Stimulated activated CD4-positive, alpha-beta T cell treated with anti-CD3 and anti-CD28 coated beads, Interleukin-2, amount 100 ng/mL, for 48 hours (primary cell): ENCODE measurements around the gene HEXIM2.
A peak's percentile ranks its signal among the peaks of the same experiment; 100 is the strongest.
"Not testable (repeated sequence)": the region's sequence is repeated elsewhere in the genome, so short reads cannot be mapped to it uniquely, and the experiment has no call there.

Experiments used
- DNase-seq, 2 donors: peaks; one replicate each; pipeline ENCODE4 v3.0.0-alpha.2; 2020

Gene HEXIM2

DNA sequence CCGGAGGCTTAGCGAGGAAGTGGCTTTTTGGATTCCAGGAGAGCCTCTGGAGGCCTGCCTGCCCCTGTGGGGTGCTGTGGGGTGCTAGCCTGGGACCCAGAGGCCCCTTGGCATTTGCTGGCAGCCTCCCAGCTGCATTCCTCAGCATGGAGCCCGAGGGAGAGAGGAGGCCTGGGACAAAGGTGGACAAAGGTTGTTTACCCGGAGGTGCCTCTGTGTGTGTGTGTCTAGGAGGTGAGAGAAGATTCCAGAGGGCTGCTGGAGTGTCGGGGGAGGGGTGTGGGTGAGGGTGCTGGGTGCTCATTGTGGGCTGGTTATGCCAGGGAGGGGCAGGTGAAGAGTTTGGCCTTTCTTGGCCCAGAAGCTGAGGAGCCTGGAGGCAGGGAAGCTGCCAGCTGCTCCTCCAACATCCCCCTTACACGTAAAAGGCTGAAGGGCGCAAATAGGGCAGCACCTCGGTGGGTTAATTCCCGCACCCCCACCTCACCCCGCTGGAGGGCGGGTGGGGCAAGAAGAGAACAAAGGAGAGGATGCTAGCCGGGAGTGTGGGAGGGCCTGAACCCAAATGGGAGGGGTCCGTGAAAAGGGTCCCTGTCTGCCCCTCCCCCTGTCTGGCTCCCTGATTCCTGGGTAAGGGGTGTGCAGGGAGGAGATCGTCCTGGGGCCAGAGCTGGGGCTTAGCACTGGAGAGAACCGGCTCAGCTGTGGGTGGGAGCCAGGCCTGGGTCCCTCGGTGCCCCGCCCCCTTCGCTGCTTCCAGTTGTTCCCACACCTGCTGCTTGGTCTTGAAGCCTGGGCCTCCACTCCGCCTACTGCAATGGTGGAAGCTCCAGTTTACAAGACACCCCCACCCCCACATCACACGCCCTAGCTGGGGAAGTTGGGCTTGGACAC, 9.9 kb downstream of the HEXIM2 start:
- DNase-seq = no peak

GRCh38 chr17:45172232-45172540, 10.5 kb downstream of the HEXIM2 start:
- no peak for DNase-seq

GRCh38 chr17:45172541-45173286, 11.0 kb downstream of the HEXIM2 start:
- peak; percentile 28 to 41 for DNase-seq

GRCh38 chr17:45175759-45176115, 14.1 kb downstream of the HEXIM2 start:
- DNase-seq = no peak

GRCh38 chr17:45177563-45177962, 15.9 kb downstream of the HEXIM2 start:
- DNase-seq = no peak

GRCh38 chr17:45184144-45184543, 22.5 kb downstream of the HEXIM2 start:
- no peak for DNase-seq

DNA sequence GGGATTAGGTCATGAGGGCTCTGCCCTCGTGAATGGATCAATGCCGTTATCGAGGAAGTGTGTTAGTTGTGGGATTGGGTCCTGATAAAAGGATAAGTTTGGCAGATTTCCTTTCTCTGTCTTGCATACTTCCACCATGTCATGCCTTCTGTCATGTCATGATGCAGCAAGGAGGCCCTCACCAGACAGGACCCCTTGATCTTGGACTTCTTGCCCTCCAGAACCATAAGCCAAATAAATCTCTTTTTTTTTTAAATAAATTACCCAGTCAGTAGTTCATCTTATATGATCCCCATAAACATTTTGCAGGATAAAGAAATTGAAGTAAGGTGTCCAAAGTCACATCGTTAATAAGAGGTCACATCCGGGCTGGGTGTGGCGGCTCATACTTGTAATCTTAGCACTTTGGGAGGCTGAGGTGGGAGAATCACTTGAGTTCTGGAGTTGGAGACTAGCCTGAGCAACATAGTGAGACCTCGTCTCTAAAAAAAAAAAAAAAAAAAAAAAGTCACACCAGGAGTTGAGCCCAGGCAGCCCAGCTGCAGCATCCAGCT, 25.2 kb downstream of the HEXIM2 start:
- DNase-seq = no peak

GRCh38 chr17:45189009-45189408, 27.3 kb downstream of the HEXIM2 start:
- DNase-seq = no peak

DNA sequence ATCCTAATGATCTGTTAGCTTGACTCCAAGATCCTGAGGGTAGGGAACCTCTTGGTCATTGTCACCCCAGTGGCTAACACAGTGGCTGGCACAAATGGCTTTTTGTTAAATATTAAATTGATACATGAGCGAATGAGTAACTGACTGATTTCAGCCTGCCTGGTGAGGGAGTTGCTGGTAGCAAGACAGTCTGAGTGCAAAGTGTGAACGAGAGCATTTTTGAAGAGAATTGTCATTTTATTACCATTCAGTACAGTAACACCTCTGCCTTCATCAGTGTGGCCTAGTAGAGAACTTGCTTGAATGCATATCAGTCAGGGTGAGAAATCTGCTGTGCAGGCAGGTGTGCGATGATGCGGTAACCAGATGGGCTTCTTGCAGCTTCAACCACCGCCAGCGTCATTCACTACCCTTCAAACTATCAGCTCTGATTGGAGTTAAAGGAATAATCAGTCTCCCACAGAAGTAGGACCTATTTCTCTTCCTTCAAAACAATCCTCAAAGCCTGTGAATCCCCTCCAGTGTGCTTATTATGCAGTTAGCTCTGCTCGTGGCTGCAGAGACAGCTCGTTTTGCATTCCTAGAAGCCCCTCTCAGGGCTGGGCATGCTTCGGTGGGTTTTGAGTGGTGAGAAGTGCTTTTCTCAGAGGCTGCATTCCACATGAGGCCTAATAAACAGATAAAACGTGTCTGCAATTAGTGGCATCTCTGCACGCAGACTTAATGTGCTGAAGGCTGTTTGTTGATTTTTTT, 29.0 kb downstream of the HEXIM2 start:
- no peak for DNase-seq

DNA sequence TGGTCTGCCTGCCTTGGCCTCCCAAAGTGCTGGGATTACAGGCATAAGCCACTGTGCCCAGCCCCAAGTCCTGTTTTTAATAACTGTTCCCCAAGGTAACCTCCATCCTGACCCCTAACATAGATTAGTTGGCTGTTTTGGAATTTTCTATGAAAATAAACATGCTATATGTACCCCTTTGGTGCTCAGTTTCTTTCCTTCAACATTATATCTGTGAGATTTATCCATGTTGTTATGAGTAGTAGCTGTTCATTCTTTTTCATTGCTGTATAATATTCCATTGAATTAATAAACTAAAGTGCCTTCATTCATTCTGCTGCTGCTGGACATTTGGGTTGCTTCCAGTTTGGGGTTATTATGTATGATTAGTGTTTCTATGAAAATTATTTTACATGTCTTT, 33.7 kb downstream of the HEXIM2 start:
- DNase-seq = no peak

GRCh38 chr17:45197108-45197507, 35.4 kb downstream of the HEXIM2 start:
- no peak for DNase-seq

DNA sequence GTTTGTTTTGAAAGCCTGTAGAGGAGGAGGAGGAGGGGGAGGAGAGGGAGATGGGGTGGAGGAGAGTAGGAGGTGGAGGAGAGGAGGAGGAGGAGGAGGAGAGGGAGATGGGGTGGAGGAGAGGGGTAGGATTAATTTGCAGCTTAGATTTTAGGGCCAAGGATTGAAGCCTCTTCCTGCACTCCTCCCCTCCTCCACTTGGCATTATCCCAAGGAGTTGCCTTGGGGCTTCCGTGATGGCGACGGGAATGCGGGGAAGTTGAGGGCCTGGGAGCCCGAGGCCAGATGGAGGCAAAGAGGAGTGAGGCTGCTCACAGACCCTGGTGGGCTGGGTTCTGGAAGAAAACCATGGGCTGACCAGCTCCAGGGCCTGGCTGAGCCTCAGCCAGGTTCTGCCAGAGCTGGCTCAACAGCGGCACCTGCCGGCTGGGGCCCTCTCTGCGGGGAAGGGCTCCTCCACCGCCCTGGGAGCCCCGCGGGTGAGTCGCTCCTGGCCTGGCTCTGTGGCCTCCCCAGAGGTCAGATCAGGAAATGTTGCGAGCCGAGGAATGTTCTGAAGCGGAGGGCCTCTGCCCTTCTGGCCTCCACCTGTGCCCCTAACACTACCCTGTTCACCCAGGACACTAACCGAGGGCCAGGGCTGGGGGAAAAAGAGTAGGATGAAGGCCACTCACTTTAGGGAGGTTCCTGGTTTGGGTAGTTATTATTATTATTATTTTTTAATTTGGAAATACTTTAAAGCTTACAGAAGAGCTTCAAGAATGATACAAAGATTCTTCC, 36.1 kb downstream of the HEXIM2 start:
- peak; percentile 95 to 96 for DNase-seq

- no peak for DNase-seq
These were observed 39.0 kb downstream of the HEXIM2 start for GRCh38 chr17:45200701-45201100.

DNA sequence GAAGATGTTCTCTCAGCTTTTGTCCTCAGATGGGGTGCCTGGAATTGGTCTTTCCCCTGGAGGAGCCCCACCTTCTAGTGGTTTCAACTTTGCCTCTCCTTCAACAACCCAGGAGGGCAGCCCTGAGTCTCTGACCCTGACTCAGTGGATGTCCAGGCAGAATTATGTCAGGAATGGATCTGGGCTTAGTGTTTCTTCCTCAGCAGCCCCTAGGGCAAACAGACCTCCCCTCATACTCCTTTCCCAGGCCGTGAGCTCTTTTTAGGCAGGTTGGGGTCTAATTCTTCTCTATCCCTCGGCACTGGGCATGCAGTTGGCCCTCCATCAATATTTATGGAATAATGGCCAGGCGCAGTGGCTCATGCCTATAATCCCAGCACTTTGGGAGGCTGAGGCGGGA, 39.8 kb downstream of the HEXIM2 start:
- DNase-seq = no peak

GRCh38 chr17:45201880-45202279, 40.2 kb downstream of the HEXIM2 start:
- DNase-seq = not testable (repeated sequence)

DNA sequence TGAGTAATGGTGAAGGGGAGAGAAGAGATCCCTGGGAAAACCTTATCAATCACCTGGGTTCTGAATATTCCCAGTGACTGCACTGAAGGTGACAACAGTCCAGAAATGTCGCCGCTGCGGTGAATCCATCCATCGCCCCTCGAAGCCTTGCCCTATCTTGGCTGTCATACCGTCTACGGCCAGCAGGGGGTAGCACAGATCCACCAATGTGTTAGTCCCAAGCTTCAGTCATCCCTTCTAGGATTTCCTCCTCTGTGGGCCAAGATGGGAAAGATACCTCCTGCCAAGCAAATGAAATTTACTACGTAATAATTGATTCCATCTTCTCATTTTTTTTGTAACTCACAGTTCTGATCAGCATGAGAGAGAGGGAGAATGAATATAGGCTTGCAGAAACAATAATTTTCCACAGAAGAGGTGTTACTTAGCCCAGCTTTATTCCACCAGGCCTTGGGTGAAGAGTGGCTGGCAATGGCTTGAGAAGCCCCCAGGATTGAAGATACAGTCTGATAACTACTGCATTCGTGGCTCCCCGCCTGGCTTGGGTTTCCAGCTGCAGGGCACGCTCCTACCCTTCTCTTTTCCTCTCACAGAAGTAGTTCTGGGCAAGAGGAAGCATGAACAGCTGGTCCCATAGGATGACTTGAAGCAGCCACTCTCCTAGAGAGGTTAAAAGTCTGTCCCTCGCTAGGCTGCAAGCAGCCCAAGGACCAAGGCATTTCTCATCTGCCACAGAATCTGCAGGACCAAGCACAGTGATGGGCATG, 57.4 kb downstream of the HEXIM2 start:
- DNase-seq = peak; percentile 90 to 92
